WTC11 (cell line): Measurements from ENCODE around the gene PCNP. TPM values are rescaled to one million over a fixed set of nuclear protein-coding genes. Genes with fewer than 3 reads are reported as not detected.

Experiments used
- ATAC-seq: fragments of 200-7000 bp; cut with Tn5 transposase; 2 replicates; pipeline ENCODE4 v1.10.0; 2021; ENCODE audit warnings: mild to moderate bottlenecking, moderate library complexity
- CTCF ChIA-PET: fragments of 300-600 bp; sonication (Branson Sonifier 250); formaldehyde crosslinking; loops from one replicate; lab custom pipeline; 2021; ENCODE audit warnings: antibody characterized with exemption; lab: Charles Lee
- POLR2A ChIA-PET: fragments of 350-600 bp; sonication (Branson Sonifier 250); formaldehyde crosslinking; loops from one replicate; lab custom pipeline; 2021; ENCODE audit warnings: antibody characterized with exemption; lab: Charles Lee
- DNase-seq: peaks from one replicate; pipeline ENCODE4 v3.0.0; 2021; ENCODE audit warnings: low spot score
- H3K27ac Mint-ChIP-seq: 2 replicates; pipeline ENCODE4 v1.8.0; 2021; ENCODE audit warnings: mixed read lengths
- H3K27me3 Mint-ChIP-seq: 2 replicates; pipeline ENCODE4 v1.8.0; 2021; ENCODE audit warnings: low read depth, mild to moderate bottlenecking, moderate library complexity, mixed read lengths
- H3K36me3 Mint-ChIP-seq: 2 replicates; pipeline ENCODE4 v1.8.0; 2021; ENCODE audit warnings: mixed read lengths
- H3K4me1 Mint-ChIP-seq: 2 replicates; pipeline ENCODE4 v1.8.0; 2022; ENCODE audit warnings: mixed read lengths
- H3K4me3 Mint-ChIP-seq: 2 replicates; pipeline ENCODE4 v1.8.0; 2021; ENCODE audit warnings: mild to moderate bottlenecking, moderate library complexity, mixed read lengths
- H3K9me3 Mint-ChIP-seq: 2 replicates; pipeline ENCODE4 v1.8.0; 2021; ENCODE audit warnings: mixed read lengths
- ARID4B ChIP-seq: sonication (generic); formaldehyde crosslinking; IDR thresholded peaks from 2 replicates; pipeline ENCODE4 v1.8.0; 2023; ENCODE audit warnings: missing genetic modification reagents, mild to moderate bottlenecking, borderline replicate concordance
- CDX4 ChIP-seq: fragments of 250-450 bp; sonication (Bioruptor Pico); IDR thresholded peaks from 2 replicates; pipeline ENCODE4 v1.9.0; 2021; ENCODE audit warnings: moderate library complexity, mild to moderate bottlenecking, inconsistent platforms, borderline replicate concordance
- ESRRA ChIP-seq: sonication (generic); formaldehyde crosslinking; IDR thresholded peaks from 2 replicates; pipeline ENCODE4 v1.8.1; 2022; ENCODE audit warnings: mild to moderate bottlenecking, missing genetic modification reagents, borderline replicate concordance
- FOXK1 ChIP-seq: sonication (generic); formaldehyde crosslinking; IDR thresholded peaks from 2 replicates; pipeline ENCODE4 v1.8.0; 2022; ENCODE audit warnings: mild to moderate bottlenecking, moderate library complexity, missing genetic modification reagents
- HMGA2 ChIP-seq: fragments of 250-450 bp; sonication (Bioruptor Pico); IDR thresholded peaks from 2 replicates; pipeline ENCODE4 v1.4.0; 2021; ENCODE audit warnings: mild to moderate bottlenecking, moderate library complexity
- NFATC4 ChIP-seq: fragments of 250-450 bp; sonication (Bioruptor Pico); IDR thresholded peaks from 2 replicates; pipeline ENCODE4 v1.9.0; 2021; ENCODE audit warnings: mild to moderate bottlenecking
- SMAD3 ChIP-seq: sonication (generic); formaldehyde crosslinking; IDR thresholded peaks from 2 replicates; pipeline ENCODE4 v1.8.0; 2022; ENCODE audit warnings: missing genetic modification reagents, mild to moderate bottlenecking, borderline replicate concordance
- SP1 ChIP-seq: sonication (generic); formaldehyde crosslinking; conservative IDR thresholded peaks from 2 replicates; pipeline ENCODE4 v1.8.1; 2022; ENCODE audit warnings: missing genetic modification reagents
- STAT6 ChIP-seq: sonication (generic); formaldehyde crosslinking; conservative IDR thresholded peaks from 2 replicates; pipeline ENCODE4 v1.8.1; 2023; ENCODE audit warnings: mild to moderate bottlenecking, low read depth, missing genetic modification reagents, moderate library complexity
- TEAD1 ChIP-seq: sonication (generic); formaldehyde crosslinking; IDR thresholded peaks from 2 replicates; pipeline ENCODE4 v1.8.0; 2022; ENCODE audit warnings: mild to moderate bottlenecking, missing genetic modification reagents
- TP53 ChIP-seq: sonication (generic); formaldehyde crosslinking; IDR thresholded peaks from 2 replicates; pipeline ENCODE4 v1.8.1; 2023; ENCODE audit warnings: mild to moderate bottlenecking, missing genetic modification reagents
- USF1 ChIP-seq: sonication (generic); formaldehyde crosslinking; IDR thresholded peaks from 2 replicates; pipeline ENCODE4 v1.8.0; 2022; ENCODE audit warnings: mild to moderate bottlenecking, missing genetic modification reagents
- ZBTB21 ChIP-seq: sonication (generic); formaldehyde crosslinking; IDR thresholded peaks from 2 replicates; pipeline ENCODE4 v1.8.1; 2023; ENCODE audit warnings: mild to moderate bottlenecking, missing genetic modification reagents, borderline replicate concordance
- ZNF138 ChIP-seq: sonication (generic); formaldehyde crosslinking; conservative IDR thresholded peaks from 2 replicates; pipeline ENCODE4 v1.8.1; 2022; ENCODE audit warnings: mild to moderate bottlenecking, moderate library complexity, missing genetic modification reagents
- ZNF281 ChIP-seq: sonication (generic); formaldehyde crosslinking; IDR thresholded peaks from 2 replicates; pipeline ENCODE4 v1.8.0; 2023; ENCODE audit warnings: mild to moderate bottlenecking, missing genetic modification reagents
- ZNF317 ChIP-seq: sonication (generic); formaldehyde crosslinking; IDR thresholded peaks from 2 replicates; pipeline ENCODE4 v1.8.1; 2023; ENCODE audit warnings: low read depth, mild to moderate bottlenecking, moderate library complexity, missing genetic modification reagents, borderline replicate concordance
- ZNF532 ChIP-seq: fragments of 250-450 bp; sonication (Bioruptor Pico); IDR thresholded peaks from 2 replicates; pipeline ENCODE4 v1.9.0; 2021; ENCODE audit warnings: mild to moderate bottlenecking, borderline replicate concordance
- ZSCAN18 ChIP-seq: fragments of 250-450 bp; sonication (Bioruptor Pico); IDR thresholded peaks from 2 replicates; pipeline ENCODE4 v2.1.2; 2022; ENCODE audit warnings: mild to moderate bottlenecking, moderate library complexity
- total RNA-seq: library from RNA; stranded (reverse); gene quantifications from 3 replicates; pipeline ENCODE4 v1.2.3, GENCODE V29; 2021

The PCNP gene
- total RNA-seq, 1 experiment from 2014 or later = 187 TPM

GRCh38 chr3:101533603-101533968 is 40.4 kb upstream of the PCNP start:
- ATAC-seq = no peak
- peaks cover 38% of the 10 kb centered on the region for H3K4me1 Mint-ChIP-seq
- DNase-seq = no peak
- POLR2A ChIA-PET = no interaction called here
- peaks cover 20% of the 10 kb centered on the region for H3K36me3 Mint-ChIP-seq
- TF ChIP-seq USF1 (CRISPR knock-in tag) (no peak), TEAD1 (CRISPR knock-in tag) (no peak), FOXK1 (no peak), CDX4 (CRISPR knock-in tag) (no peak), ZNF317 (CRISPR knock-in tag) (no peak), HMGA2 (CRISPR knock-in tag) (no peak), ZNF138 (CRISPR knock-in tag) (no peak), TP53 (no peak), NFATC4 (CRISPR knock-in tag) (no peak), STAT6 (no peak), SMAD3 (CRISPR knock-in tag) (no peak), ESRRA (CRISPR knock-in tag) (no peak), SP1 (CRISPR knock-in tag) (no peak), ZNF532 (CRISPR knock-in tag) (no peak), ARID4B (CRISPR knock-in tag) (no peak), ZBTB21 (CRISPR knock-in tag) (no peak), ZNF281 (no peak), ZSCAN18 (CRISPR knock-in tag) (no peak)
- H3K27ac Mint-ChIP-seq = no peak overlapping the region
- CTCF ChIA-PET = no interaction called here
- peaks cover 24% of the 10 kb centered on the region for H3K9me3 Mint-ChIP-seq
- H3K4me3 Mint-ChIP-seq = no peak overlapping the region
- H3K27me3 Mint-ChIP-seq = peaks cover 22% of the 10 kb centered on the region
